GM21717 (cell line): ENCODE results near the gene PSAP.
"Not testable (repeated sequence)": the region's sequence is repeated elsewhere in the genome, so short reads cannot be mapped to it uniquely, and the experiment has no call there.

Source experiments
- ATAC-seq: cut with Tn5 transposase; IDR thresholded peaks from one replicate; pipeline ENCODE4 v1.9.1; 2021; ENCODE audit warnings: mild to moderate bottlenecking, moderate library complexity; ENCODE audit not compliant: unreplicated experiment

Gene PSAP

GRCh38 chr10:71850743-71851464, at the start of gene PSAP:
Gene PSAP (minus strand): TSS chr10:71851251. CDS start chr10:71851221, 30 bp downstream.
- ATAC-seq = peak; percentile 83

- ATAC-seq = no peak
Observed at GRCh38 chr10:71900441-71901180, 49.6 kb upstream of the PSAP start.

GRCh38 chr10:71899665-71900412, 48.8 kb upstream of the PSAP start:
- no peak for ATAC-seq

GRCh38 chr10:71898346-71898745, 47.3 kb upstream of the PSAP start:
- not testable (repeated sequence) for ATAC-seq

GRCh38 chr10:71893920-71894319, 42.9 kb upstream of the PSAP start:
- no peak for ATAC-seq

GRCh38 chr10:71893258-71893815, 42.3 kb upstream of the PSAP start:
- no peak for ATAC-seq

- no peak for ATAC-seq
Observed at GRCh38 chr10:71891437-71891836, 40.4 kb upstream of the PSAP start.

- no peak for ATAC-seq
Observed at GRCh38 chr10:71889388-71889987, 38.4 kb upstream of the PSAP start.

- ATAC-seq = peak; percentile 80
Observed at GRCh38 chr10:71888623-71889387, 37.8 kb upstream of the PSAP start.

- ATAC-seq = no peak
Observed at GRCh38 chr10:71888248-71888622, 37.2 kb upstream of the PSAP start.

- ATAC-seq = no peak
Observed at GRCh38 chr10:71887743-71888142, 36.7 kb upstream of the PSAP start.

- ATAC-seq = no peak
Observed at GRCh38 chr10:71882813-71883659, 32.0 kb upstream of the PSAP start.

GRCh38 chr10:71881647-71882355, 30.8 kb upstream of the PSAP start:
- ATAC-seq = no peak

GRCh38 chr10:71881307-71881624, 30.2 kb upstream of the PSAP start:
- not testable (repeated sequence) for ATAC-seq

- no peak for ATAC-seq
Observed at GRCh38 chr10:71880425-71881306, 29.6 kb upstream of the PSAP start.

GRCh38 chr10:71878327-71879034, 27.4 kb upstream of the PSAP start:
- ATAC-seq = no peak

- no peak for ATAC-seq
Observed at GRCh38 chr10:71877821-71878220, 26.8 kb upstream of the PSAP start.
